ENCODE measurements around the gene MYMX.
A peak's percentile ranks its signal among the peaks of the same experiment; 100 is the strongest.

MYMX gene

DNA sequence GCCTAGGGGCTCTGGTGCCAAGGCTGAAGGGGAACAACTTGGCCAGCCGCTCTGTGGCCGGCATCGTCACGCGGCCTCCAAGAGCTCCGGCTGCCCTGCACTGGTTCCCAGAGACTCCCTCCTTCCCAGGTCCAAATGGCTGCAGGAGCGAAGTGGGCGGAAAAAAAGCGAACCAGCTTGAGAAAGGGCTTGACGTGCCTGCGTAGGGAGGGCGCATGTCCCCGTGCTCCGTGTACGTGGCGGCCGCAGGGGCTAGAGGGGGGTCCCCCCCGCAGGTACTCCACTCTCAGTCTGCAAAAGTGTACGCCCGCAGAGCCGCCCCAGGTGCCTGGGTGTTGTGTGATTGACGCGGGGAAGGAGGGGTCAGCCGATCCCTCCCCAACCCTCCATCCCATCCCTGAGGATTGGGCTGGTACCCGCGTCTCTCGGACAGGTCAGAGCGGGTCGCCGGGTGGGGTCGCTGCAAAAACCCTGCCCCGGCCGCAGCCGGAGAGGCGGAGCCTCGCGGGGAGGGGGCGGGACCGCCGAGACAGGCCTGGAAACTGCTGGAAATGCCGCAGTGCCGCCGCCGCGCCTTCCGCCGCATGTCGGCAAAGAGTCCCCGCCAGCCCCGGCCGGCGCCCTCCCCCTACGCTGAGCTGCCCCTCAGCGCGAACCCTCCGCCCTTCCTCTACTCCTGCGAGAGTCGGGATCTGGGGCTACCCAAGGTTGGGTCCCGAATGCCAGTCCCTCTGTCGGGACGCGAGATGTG is 29.4 kb downstream of the MYMX start:
- ChIA-PET CTCF (interaction anchor here (0.6 to 6.3 kb wide), 15 partner anchors 8 to 93 kb away, joined by 3 to 32 read pairs (median 4); partner anchors contain the start of gene SLC35B2), POLR2A (interaction anchor here (0.6 to 3.4 kb wide), 14 partner anchors 8 to 1133 kb away, joined by 3 to 42 read pairs (median 4); partner anchors contain the start of genes MAD2L1BP, NFKBIE, SLC29A1 and SLC35B2)
- peak; percentile 80 to 88 (median 85) for DNase-seq
- Histone ChIP-seq H3K4me1 (ENCODE audit: control extremely low read depth in 1 of 4, control insufficient read depth in 4 of 4, insufficient read depth in 4 of 4, low read length in 3 of 4) (peaks cover 13 to 39% (median 31%) of the 10 kb centered on the region in 4 experiments), H3K4me3 (ENCODE audit: control insufficient read depth in 1 of 7, extremely low read depth in 1 of 7, insufficient read depth in 4 of 7, low read depth in 2 of 7, low read length in 6 of 7) (peak overlapping the region; percentile 67 to 100 (median 97)), H3K27me3 (replicated peaks in 2 of 5; ENCODE audit: control insufficient read depth in 4 of 5, insufficient read depth in 5 of 5, low read length in 4 of 5) (no peaks in the 10 kb centered on the region), H3K27ac (ENCODE audit: insufficient read depth in 1 of 2, low read depth in 1 of 2, low read length in 2 of 2, poor library complexity in 1 of 2, severe bottlenecking in 2 of 2) (peak overlapping the region; percentile 88 to 96), H3K9me3 (ENCODE audit: control extremely low read depth in 1 of 5, control insufficient read depth in 4 of 5, insufficient read depth in 2 of 5, low read depth in 1 of 5, low read length in 4 of 5) (no peaks in the 10 kb centered on the region), H3K36me3 (ENCODE audit: control insufficient read depth in 4 of 4, insufficient read depth in 4 of 4, low read length in 3 of 4) (peaks cover 19 to 33% (median 23%) of the 10 kb centered on the region in 4 experiments)
- under 1% methylated on average over 59 of the region's 62 CpGs for WGBS (ENCODE audit: insufficient coverage)

DNA sequence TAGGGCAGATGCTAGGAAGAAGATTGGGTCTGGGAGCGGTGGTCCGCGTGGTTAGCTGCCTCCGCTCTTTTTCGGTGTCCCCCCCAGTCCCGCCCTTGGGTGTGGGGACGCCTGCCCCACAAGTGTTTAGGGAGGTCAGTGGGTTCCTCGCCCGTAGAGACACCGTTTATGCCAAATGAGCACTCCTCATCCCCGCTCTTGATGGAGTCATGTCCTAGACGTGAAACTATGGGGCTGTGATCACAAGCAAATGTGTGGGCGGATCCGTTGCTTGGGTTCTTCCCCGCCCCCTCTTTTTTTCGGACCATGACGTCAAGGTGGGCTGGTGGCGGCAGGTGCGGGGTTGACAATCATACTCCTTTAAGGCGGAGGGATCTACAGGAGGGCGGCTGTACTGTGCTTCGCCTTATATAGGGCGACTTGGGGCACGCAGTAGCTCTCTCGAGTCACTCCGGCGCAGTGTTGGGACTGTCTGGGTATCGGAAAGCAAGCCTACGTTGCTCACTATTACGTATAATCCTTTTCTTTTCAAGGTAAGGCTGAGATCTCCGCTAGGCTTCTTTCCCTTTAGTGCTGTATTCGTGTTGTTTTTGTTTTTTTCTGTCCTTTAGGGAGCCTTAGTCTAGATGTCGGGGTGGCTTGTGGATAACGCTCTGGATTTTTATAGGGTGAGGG is 30.1 kb downstream of the MYMX start, which contains the start of gene HSP90AB1:
Gene HSP90AB1, plus strand, starts transcription at position 439 of the 675 bp plus-strand sequence. CDS start 1,529 bp downstream, outside the sequence.
- ChIA-PET CTCF (interaction anchor here (0.6 to 6.3 kb wide), 8 partner anchors 11 to 74 kb away, joined by 3 to 32 read pairs (median 6); partner anchors contain the start of gene SLC35B2), POLR2A (interaction anchor here (0.5 to 3.4 kb wide), 12 partner anchors 9 to 611 kb away, joined by 3 to 42 read pairs (median 5); partner anchors contain the start of genes MAD2L1BP, NFKBIE, SLC29A1 and SLC35B2)
- Histone ChIP-seq H3K4me1 (ENCODE audit: control extremely low read depth in 1 of 4, control insufficient read depth in 4 of 4, insufficient read depth in 4 of 4, low read length in 3 of 4) (peaks cover 13 to 39% (median 31%) of the 10 kb centered on the region in 4 experiments), H3K4me3 (ENCODE audit: control insufficient read depth in 1 of 7, extremely low read depth in 1 of 7, insufficient read depth in 4 of 7, low read depth in 2 of 7, low read length in 6 of 7) (peak within 1 kb of the TSS; percentile 67 to 100 (median 97)), H3K27me3 (replicated peaks in 2 of 5; ENCODE audit: control insufficient read depth in 4 of 5, insufficient read depth in 5 of 5, low read length in 4 of 5) (no peaks in the 10 kb centered on the region), H3K27ac (ENCODE audit: insufficient read depth in 1 of 2, low read depth in 1 of 2, low read length in 2 of 2, poor library complexity in 1 of 2, severe bottlenecking in 2 of 2) (peak within 1 kb of the TSS; percentile 88 to 96), H3K9me3 (ENCODE audit: control extremely low read depth in 1 of 5, control insufficient read depth in 4 of 5, insufficient read depth in 2 of 5, low read depth in 1 of 5, low read length in 4 of 5) (no peaks in the 10 kb centered on the region), H3K36me3 (ENCODE audit: control insufficient read depth in 4 of 4, insufficient read depth in 4 of 4, low read length in 3 of 4) (peaks cover 19 to 40% (median 30%) of the 10 kb centered on the region in 4 experiments)
- peak; percentile 98 to 99 (median 99) for DNase-seq
- 0% methylated on average over 27 of the region's 34 CpGs for WGBS (ENCODE audit: insufficient coverage)

DNA sequence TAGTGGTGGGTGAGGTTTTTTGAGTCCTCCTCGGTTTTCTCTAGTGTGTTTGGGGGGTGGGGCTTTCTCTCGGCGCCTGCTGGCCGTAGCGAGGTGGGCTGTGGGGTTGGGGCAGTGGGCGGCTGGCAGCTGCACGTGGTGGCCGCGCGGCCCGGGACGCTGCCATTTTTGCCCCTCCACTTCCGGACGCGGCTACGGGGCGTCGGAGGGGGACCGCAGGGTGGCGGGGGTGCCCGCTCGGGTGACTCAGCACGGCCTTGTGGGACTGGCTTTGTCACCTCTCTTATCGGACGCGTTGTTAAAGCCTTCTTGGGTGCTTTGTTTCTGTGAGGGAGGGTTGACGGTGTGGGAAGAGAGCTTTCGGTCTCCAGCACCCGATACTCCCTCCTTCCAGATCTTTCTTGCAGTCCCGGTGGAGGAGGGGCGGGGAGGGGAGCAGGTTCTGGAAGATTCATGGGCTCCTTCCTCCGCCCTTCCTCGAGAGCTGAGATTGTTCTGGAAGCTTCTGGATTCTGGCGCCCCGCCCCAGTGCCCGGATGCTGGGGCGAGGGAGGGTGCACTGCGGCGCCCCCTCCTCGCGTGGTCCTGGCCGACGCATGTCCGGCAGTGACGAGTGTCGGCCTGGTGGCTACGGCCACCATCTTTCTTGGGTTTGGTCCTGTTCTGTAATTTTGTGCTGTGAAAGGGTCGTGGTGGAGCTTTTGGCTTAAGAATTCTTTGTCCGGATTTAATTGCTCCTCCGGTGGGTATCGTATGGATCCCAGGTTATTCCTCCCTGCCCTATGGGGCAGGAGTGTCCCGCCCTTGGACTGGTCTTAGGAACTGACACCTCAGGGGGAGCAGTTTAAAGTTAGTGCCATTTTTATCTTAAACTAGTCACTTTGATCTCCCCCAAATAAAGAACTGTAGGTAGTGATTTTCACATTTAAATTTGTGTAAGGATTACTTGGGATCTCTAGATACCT is 30.9 kb downstream of the MYMX start:
- Histone ChIP-seq H3K27me3 (replicated peaks in 2 of 5; ENCODE audit: control insufficient read depth in 4 of 5, insufficient read depth in 5 of 5, low read length in 4 of 5) (no peaks in the 10 kb centered on the region), H3K4me1 (ENCODE audit: control extremely low read depth in 1 of 4, control insufficient read depth in 4 of 4, insufficient read depth in 4 of 4, low read length in 3 of 4) (peaks cover 13 to 39% (median 31%) of the 10 kb centered on the region in 4 experiments), H3K4me3 (ENCODE audit: control insufficient read depth in 1 of 7, extremely low read depth in 1 of 7, insufficient read depth in 4 of 7, low read depth in 2 of 7, low read length in 6 of 7) (peak overlapping the region; percentile 67 to 100 (median 97)), H3K9me3 (ENCODE audit: control extremely low read depth in 1 of 5, control insufficient read depth in 4 of 5, insufficient read depth in 2 of 5, low read depth in 1 of 5, low read length in 4 of 5) (no peaks in the 10 kb centered on the region), H3K27ac (ENCODE audit: insufficient read depth in 1 of 2, low read depth in 1 of 2, low read length in 2 of 2, poor library complexity in 1 of 2, severe bottlenecking in 2 of 2) (peak overlapping the region; percentile 88 to 96), H3K36me3 (ENCODE audit: control insufficient read depth in 4 of 4, insufficient read depth in 4 of 4, low read length in 3 of 4) (peaks cover 19 to 45% (median 35%) of the 10 kb centered on the region in 4 experiments)
- 0% methylated on average over 28 of the region's 52 CpGs for WGBS (ENCODE audit: insufficient coverage)
- ChIA-PET CTCF (interaction anchor here (0.6 to 6.3 kb wide), 10 partner anchors 10 to 75 kb away, joined by 3 to 32 read pairs (median 4); partner anchors contain the start of gene SLC35B2), POLR2A (interaction anchor here (0.5 to 3.4 kb wide), 12 partner anchors 8 to 90 kb away, joined by 3 to 42 read pairs (median 5); partner anchors contain the start of genes NFKBIE, SLC29A1 and SLC35B2)
- DNase-seq, result peak; percentile 86 to 94 (median 91)

DNA sequence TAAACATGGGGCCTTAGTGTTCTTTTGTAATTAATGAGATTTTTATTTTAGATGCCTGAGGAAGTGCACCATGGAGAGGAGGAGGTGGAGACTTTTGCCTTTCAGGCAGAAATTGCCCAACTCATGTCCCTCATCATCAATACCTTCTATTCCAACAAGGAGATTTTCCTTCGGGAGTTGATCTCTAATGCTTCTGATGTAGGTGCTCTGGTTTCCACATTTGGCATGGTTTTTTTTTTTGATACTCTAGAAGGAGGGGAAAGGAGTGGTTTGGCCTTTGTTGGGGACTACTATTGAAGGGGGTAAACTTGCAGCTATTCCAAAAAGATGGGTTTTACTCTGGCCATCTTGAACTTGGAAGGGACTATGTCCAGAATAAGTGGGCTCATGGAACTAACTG is 31.9 kb downstream of the MYMX start:
- no peaks in the 10 kb centered on the region for H3K9me3 ChIP-seq (ENCODE audit: control extremely low read depth in 1 of 5, control insufficient read depth in 4 of 5, insufficient read depth in 2 of 5, low read depth in 1 of 5, low read length in 4 of 5)
- no CpG with 5 or more reads among the region's 1 CpG for WGBS (ENCODE audit: insufficient coverage)
- peaks cover 23 to 55% (median 43%) of the 10 kb centered on the region in 4 experiments for H3K36me3 ChIP-seq (ENCODE audit: control insufficient read depth in 4 of 4, insufficient read depth in 4 of 4, low read length in 3 of 4)
- DNase-seq, result no peak
- ChIA-PET CTCF (interaction anchor here (0.7 to 3.7 kb wide), 3 partner anchors 9 to 24 kb away, joined by 3 to 15 read pairs (median 4); partner anchors contain the start of gene SLC35B2), POLR2A (no interaction called here)
- peak overlapping the region in 6 of 7 experiments; percentile 96 to 100 (median 98) for H3K4me3 ChIP-seq (ENCODE audit: control insufficient read depth in 1 of 7, extremely low read depth in 1 of 7, insufficient read depth in 4 of 7, low read depth in 2 of 7, low read length in 6 of 7)
- H3K4me1 ChIP-seq (ENCODE audit: control extremely low read depth in 1 of 4, control insufficient read depth in 4 of 4, insufficient read depth in 4 of 4, low read length in 3 of 4), result peaks cover 13 to 39% (median 31%) of the 10 kb centered on the region in 4 experiments
- no peaks in the 10 kb centered on the region for H3K27me3 ChIP-seq (replicated peaks in 2 of 5; ENCODE audit: control insufficient read depth in 4 of 5, insufficient read depth in 5 of 5, low read length in 4 of 5)
- peak overlapping the region; percentile 88 to 96 for H3K27ac ChIP-seq (ENCODE audit: insufficient read depth in 1 of 2, low read depth in 1 of 2, low read length in 2 of 2, poor library complexity in 1 of 2, severe bottlenecking in 2 of 2)

DNA sequence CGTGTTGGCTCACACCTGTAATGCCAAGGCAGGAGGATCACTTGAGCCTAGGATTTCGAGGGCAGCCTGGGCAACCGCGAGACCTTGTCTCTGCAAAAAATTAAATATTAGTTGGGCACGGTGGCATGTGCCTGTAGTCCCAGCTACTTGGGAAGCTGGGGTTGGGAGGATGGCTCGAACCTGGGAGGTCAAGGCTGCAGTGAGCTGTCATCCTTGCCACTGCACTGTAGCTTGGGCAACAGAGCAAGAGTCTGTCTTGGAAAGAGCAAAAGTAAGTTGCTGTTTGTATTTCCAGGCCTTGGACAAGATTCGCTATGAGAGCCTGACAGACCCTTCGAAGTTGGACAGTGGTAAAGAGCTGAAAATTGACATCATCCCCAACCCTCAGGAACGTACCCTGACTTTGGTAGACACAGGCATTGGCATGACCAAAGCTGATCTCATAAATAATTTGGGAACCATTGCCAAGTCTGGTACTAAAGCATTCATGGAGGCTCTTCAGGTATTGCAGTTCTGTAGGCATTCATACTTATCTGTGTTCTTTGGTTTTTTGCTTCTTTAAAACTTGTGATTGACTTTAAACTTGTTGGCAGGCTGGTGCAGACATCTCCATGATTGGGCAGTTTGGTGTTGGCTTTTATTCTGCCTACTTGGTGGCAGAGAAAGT is 32.5 kb downstream of the MYMX start:
- ChIA-PET CTCF (interaction anchor here (0.7 to 3.7 kb wide), 5 partner anchors 8 to 61 kb away, joined by 3 to 15 read pairs (median 4); partner anchors contain the start of gene SLC35B2), POLR2A (no interaction called here)
- 90% methylated on average over 6 of the region's 9 CpGs for WGBS (ENCODE audit: insufficient coverage)
- Histone ChIP-seq H3K27ac (ENCODE audit: insufficient read depth in 1 of 2, low read depth in 1 of 2, low read length in 2 of 2, poor library complexity in 1 of 2, severe bottlenecking in 2 of 2) (peak overlapping the region in 1 of 2 experiments; percentile 96), H3K4me1 (ENCODE audit: control extremely low read depth in 1 of 4, control insufficient read depth in 4 of 4, insufficient read depth in 4 of 4, low read length in 3 of 4) (peaks cover 13 to 41% (median 31%) of the 10 kb centered on the region in 4 experiments), H3K36me3 (ENCODE audit: control insufficient read depth in 4 of 4, insufficient read depth in 4 of 4, low read length in 3 of 4) (peaks cover 28 to 61% (median 48%) of the 10 kb centered on the region in 4 experiments), H3K9me3 (ENCODE audit: control extremely low read depth in 1 of 5, control insufficient read depth in 4 of 5, insufficient read depth in 2 of 5, low read depth in 1 of 5, low read length in 4 of 5) (no peaks in the 10 kb centered on the region), H3K27me3 (replicated peaks in 2 of 5; ENCODE audit: control insufficient read depth in 4 of 5, insufficient read depth in 5 of 5, low read length in 4 of 5) (no peaks in the 10 kb centered on the region), H3K4me3 (ENCODE audit: control insufficient read depth in 1 of 7, extremely low read depth in 1 of 7, insufficient read depth in 4 of 7, low read depth in 2 of 7, low read length in 6 of 7) (peak overlapping the region in 6 of 7 experiments; percentile 32 to 98 (median 96))
- DNase-seq, result no peak
